Islet precursor cell (in vitro differentiated cells): ENCODE data around the gene MROH7.
"Not testable (repeated sequence)": the region's sequence is repeated elsewhere in the genome, so short reads cannot be mapped to it uniquely, and the experiment has no call there.

Experiments used
- DNase-seq: peaks from one replicate; pipeline ENCODE4 v3.0.0-alpha.2; 2018

Gene MROH7

GRCh38 chr1:54610601-54611580 lies 30.7 kb upstream of the MROH7 start:
- DNase-seq: peak; percentile 26

GRCh38 chr1:54611621-54612020 lies 30.0 kb upstream of the MROH7 start:
- no peak for DNase-seq

GRCh38 chr1:54614024-54614423 lies 27.6 kb upstream of the MROH7 start:
- no peak for DNase-seq

- DNase-seq: no peak
Observed at GRCh38 chr1:54614563-54614962, 27.0 kb upstream of the MROH7 start.

- no peak for DNase-seq
Observed at GRCh38 chr1:54615531-54616279, 25.9 kb upstream of the MROH7 start.

- peak; percentile 54 for DNase-seq
Observed at GRCh38 chr1:54619749-54620148, 21.8 kb upstream of the MROH7 start.

GRCh38 chr1:54623216-54624007 lies 18.2 kb upstream of the MROH7 start, which contains the start of gene FAM151A:
TSS of gene FAM151A (minus strand) at chr1:54623525. CDS start at chr1:54623395, 130 bp downstream.
- DNase-seq: no peak

GRCh38 chr1:54624466-54625464 lies 16.8 kb upstream of the MROH7 start:
- DNase-seq: no peak

- no peak for DNase-seq
Observed at GRCh38 chr1:54627196-54627595, 14.4 kb upstream of the MROH7 start.

GRCh38 chr1:54635804-54636203 lies 5.8 kb upstream of the MROH7 start:
- not testable (repeated sequence) for DNase-seq

- DNase-seq: not testable (repeated sequence)
Observed at GRCh38 chr1:54636461-54637446, 4.8 kb upstream of the MROH7 start.

GRCh38 chr1:54640361-54640760 lies 1.2 kb upstream of the MROH7 start:
- no peak for DNase-seq

GRCh38 chr1:54643736-54644135 lies 2.1 kb downstream of the MROH7 start:
- DNase-seq: no peak

- DNase-seq: no peak
Observed at GRCh38 chr1:54645806-54646676, 4.5 kb downstream of the MROH7 start.

GRCh38 chr1:54649130-54649898 lies 7.7 kb downstream of the MROH7 start:
- no peak for DNase-seq

GRCh38 chr1:54649921-54650320 lies 8.3 kb downstream of the MROH7 start:
- no peak for DNase-seq

GRCh38 chr1:54650417-54650816 lies 8.8 kb downstream of the MROH7 start:
- no peak for DNase-seq

GRCh38 chr1:54651608-54652007 lies 10.0 kb downstream of the MROH7 start:
- DNase-seq: no peak
